AG09309 (cell line): Measurements from ENCODE around the gene ZNF554.
"Not testable (repeated sequence)": the region's sequence is repeated elsewhere in the genome, so short reads cannot be mapped to it uniquely, and the experiment has no call there.

Experiments
- DNase-seq: peaks from one replicate; pipeline ENCODE4 v3.0.0-alpha.2; 2010; ENCODE audit warnings: low read depth
- H3K4me3 ChIP-seq: 2 replicates; pipeline ENCODE4 v1.5.1; 2011; ENCODE audit warnings: mild to moderate bottlenecking, low read depth, low read length, moderate library complexity; ENCODE audit not compliant: control insufficient read depth
- CTCF ChIP-seq: IDR thresholded peaks from 2 replicates; pipeline ENCODE4 v1.5.1; 2011; ENCODE audit warnings: mild to moderate bottlenecking, low read depth, low read length, inconsistent platforms; ENCODE audit not compliant: insufficient read depth, control insufficient read depth; ENCODE audit errors: missing control alignments

ZNF554 gene

GRCh38 chr19:2867025-2867991 lies 47.6 kb downstream of the ZNF554 start, which contains the start of gene ZNF556:
TSS of gene ZNF556 (plus strand) at chr19:2867335. CDS start at chr19:2867422, 87 bp downstream.
- no peak for TF ChIP-seq CTCF
- no peak within 1 kb of the TSS for H3K4me3 ChIP-seq
- no peak for DNase-seq

- no peak overlapping the region for H3K4me3 ChIP-seq
- TF ChIP-seq CTCF: no peak
- no peak for DNase-seq
These were observed 50.0 kb downstream of the ZNF554 start for GRCh38 chr19:2869618-2870017.

DNA sequence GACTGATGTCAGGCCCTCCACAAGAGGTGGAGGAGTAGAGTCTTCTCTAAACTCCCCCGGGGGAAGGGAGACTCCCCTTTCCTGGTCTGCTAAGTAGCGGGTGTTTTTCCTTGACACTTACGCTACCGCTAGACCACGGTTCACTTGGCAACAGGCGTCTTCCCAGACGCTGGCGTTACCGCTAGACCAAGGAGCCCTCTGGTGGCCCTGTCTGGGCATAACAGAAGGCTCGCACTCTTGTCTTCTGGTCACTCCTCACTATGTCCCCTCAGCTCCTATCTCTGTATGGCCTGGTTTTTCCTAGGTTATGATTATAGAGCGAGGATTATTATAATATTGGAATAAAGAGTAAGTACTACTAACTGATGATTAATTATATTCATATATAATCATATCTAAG lies 52.5 kb downstream of the ZNF554 start:
- peak; percentile 34 for TF ChIP-seq CTCF
- DNase-seq, H3K4me3 ChIP-seq: not testable (repeated sequence)

GRCh38 chr19:2877398-2878331 lies 58.0 kb downstream of the ZNF554 start:
- H3K4me3 ChIP-seq: no peak overlapping the region
- no peak for DNase-seq
- TF ChIP-seq CTCF: no peak

DNA sequence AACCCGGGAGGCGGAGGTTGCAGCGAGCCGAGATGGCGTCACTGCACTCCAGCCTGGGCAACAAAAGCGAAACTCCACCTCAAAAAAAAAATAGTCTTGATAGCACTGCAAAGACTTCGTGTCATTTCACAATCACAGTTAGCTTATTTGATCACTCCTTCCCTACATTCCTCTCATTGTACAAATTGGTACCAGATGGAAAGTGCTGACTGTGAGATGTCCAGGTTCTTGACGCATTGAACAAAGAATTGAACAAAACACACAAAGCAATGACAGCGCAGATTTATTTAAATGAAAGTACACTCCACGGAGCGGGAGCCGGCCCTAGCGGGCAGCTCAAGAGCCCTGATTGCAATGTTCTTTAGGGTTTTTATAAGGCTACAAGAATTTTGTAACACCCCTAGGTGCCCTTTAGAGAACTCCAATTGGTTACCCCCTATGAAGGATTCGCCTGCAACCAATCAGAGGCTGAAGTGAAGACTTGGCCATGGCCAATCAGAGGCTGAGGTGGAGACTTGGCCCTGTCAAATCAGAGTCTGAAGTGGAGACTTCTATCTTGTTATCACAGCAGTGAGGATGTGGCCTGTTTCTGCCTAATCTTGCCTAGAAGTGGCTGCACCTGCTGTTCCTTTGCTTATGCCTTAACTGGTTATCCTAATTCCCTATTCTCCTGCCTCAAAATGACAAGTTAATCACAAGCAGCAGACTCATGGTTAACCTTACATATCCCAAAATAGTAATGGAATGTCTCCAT lies 64.2 kb downstream of the ZNF554 start:
- no peak for TF ChIP-seq CTCF
- H3K4me3 ChIP-seq: no peak overlapping the region
- DNase-seq: no peak

GRCh38 chr19:2885736-2886135 lies 66.1 kb downstream of the ZNF554 start:
- no peak for TF ChIP-seq CTCF
- H3K4me3 ChIP-seq: no peak overlapping the region
- DNase-seq: no peak
